ENCODE measurements around the gene OR6M1. TPM values are rescaled to one million over a fixed set of nuclear protein-coding genes. Genes with fewer than 3 reads are reported as not detected.

The OR6M1 gene, protein sequence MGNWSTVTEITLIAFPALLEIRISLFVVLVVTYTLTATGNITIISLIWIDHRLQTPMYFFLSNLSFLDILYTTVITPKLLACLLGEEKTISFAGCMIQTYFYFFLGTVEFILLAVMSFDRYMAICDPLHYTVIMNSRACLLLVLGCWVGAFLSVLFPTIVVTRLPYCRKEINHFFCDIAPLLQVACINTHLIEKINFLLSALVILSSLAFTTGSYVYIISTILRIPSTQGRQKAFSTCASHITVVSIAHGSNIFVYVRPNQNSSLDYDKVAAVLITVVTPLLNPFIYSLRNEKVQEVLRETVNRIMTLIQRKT
- polyA plus RNA-seq (2013) = not detected in 2 replicates

DNA sequence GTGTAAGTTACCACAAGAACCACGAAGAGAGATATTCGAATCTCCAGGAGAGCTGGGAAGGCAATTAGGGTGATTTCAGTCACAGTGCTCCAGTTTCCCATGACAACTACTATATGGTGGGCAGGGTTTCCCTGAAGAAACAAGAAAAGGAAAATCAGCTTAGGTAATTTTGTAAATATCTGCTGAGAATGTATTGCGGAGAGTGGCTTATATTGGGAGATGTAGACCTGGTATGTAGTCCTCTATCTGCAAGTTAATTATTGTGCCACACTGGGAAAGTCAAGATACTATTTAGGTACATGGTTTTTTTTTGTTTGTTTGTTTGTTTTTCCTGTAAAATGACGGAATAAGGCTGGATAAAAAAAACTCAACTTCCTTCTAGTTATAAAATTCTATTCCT, at the start of gene OR6M1:
Gene OR6M1, minus strand, starts transcription at position 101 of the 400 bp plus-strand sequence. Its CDS starts 0 bp downstream, at position 101.
- no peak within 1 kb of the TSS for H4K12ac ChIP-seq (ENCODE audit: low read depth, low read length)
- no peaks in the 10 kb centered on the region for H3K9me3 ChIP-seq (ENCODE audit: insufficient read depth, low read depth, low read length)
- H4K91ac ChIP-seq (ENCODE audit: low read depth, low read length) = no peak within 1 kb of the TSS
- no peak within 1 kb of the TSS for H3K14ac ChIP-seq (ENCODE audit: low read length)
- no peak within 1 kb of the TSS for H4K8ac ChIP-seq (ENCODE audit: low read depth, low read length)
- no peak within 1 kb of the TSS for H3K9ac ChIP-seq (ENCODE audit: low read length)
- no peak within 1 kb of the TSS for H2BK120ac ChIP-seq (ENCODE audit: insufficient read depth, low read length, poor library complexity)
- no peak within 1 kb of the TSS for H3K23ac ChIP-seq (ENCODE audit: low read length)
- H2AK5ac ChIP-seq (ENCODE audit: low read length) = no peak within 1 kb of the TSS
- H3K79me2 ChIP-seq (ENCODE audit: control insufficient read depth, insufficient read depth, low read length, poor library complexity) = no peaks in the 10 kb centered on the region
- H2BK5ac ChIP-seq (ENCODE audit: low read depth, low read length, poor library complexity) = no peak within 1 kb of the TSS
- no peaks in the 10 kb centered on the region for H3K4me1 ChIP-seq (ENCODE audit: control insufficient read depth in 1 of 2, insufficient read depth in 2 of 2, low read length in 2 of 2)
- WGBS (ENCODE audit: extremely low coverage, insufficient coverage, insufficient read length) = no CpG with 5 or more reads among the region's 4 CpGs
- H3K36me3 ChIP-seq (ENCODE audit: control insufficient read depth in 1 of 2, insufficient read depth in 2 of 2, low read length in 2 of 2) = no peaks in the 10 kb centered on the region
- H2AFZ ChIP-seq (ENCODE audit: insufficient read depth, low read length, poor library complexity) = no peak within 1 kb of the TSS
- DNase-seq = no peak
- H3K4me2 ChIP-seq (ENCODE audit: low read length) = no peak within 1 kb of the TSS
- H3K79me1 ChIP-seq (ENCODE audit: low read length) = no peaks in the 10 kb centered on the region
- no peak within 1 kb of the TSS for H3K27ac ChIP-seq (ENCODE audit: low read depth, low read length)
- no peak within 1 kb of the TSS for H3K18ac ChIP-seq (ENCODE audit: low read length)
- H3K4ac ChIP-seq (ENCODE audit: low read depth, low read length) = no peak within 1 kb of the TSS
- H3K27me3 ChIP-seq (ENCODE audit: insufficient read depth, low read length) = no peaks in the 10 kb centered on the region
- H2BK12ac ChIP-seq (ENCODE audit: low read length) = no peak within 1 kb of the TSS
- H3K4me3 ChIP-seq (ENCODE audit: low read depth, low read length) = no peak within 1 kb of the TSS

DNA sequence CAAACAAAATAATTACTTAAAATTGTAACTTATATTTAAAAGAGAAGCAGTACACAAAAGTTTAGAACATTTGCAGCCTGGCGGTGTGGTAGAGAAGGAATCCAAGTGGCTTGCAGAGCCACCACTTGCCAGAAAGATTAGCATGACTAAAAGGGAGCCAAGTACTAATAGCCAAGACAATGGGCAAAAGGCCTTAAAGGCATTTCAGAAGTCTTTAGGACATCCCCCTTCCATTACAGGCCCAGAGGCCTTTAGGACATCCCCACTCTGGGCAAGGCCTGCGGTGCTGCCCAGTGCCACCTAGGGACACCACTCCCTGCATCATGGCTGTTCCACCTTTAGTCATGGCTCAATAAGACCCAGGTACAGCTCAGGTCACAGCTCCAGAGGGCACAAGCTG, 46.9 kb upstream of the OR6M1 start:
- no peak overlapping the region for H3K27ac ChIP-seq (ENCODE audit: low read depth, low read length)
- DNase-seq = no peak
- H3K27me3 ChIP-seq (ENCODE audit: insufficient read depth, low read length) = no peaks in the 10 kb centered on the region
- no peak overlapping the region for H3K4me2 ChIP-seq (ENCODE audit: low read length)
- no peak overlapping the region for H2AK5ac ChIP-seq (ENCODE audit: low read length)
- no peak overlapping the region for H2BK120ac ChIP-seq (ENCODE audit: insufficient read depth, low read length, poor library complexity)
- no peak overlapping the region for H4K8ac ChIP-seq (ENCODE audit: low read depth, low read length)
- H3K23ac ChIP-seq (ENCODE audit: low read length) = no peak overlapping the region
- no peaks in the 10 kb centered on the region for H3K4me1 ChIP-seq (ENCODE audit: control insufficient read depth in 1 of 2, insufficient read depth in 2 of 2, low read length in 2 of 2)
- no peak overlapping the region for H4K91ac ChIP-seq (ENCODE audit: low read depth, low read length)
- H3K36me3 ChIP-seq (ENCODE audit: control insufficient read depth in 1 of 2, insufficient read depth in 2 of 2, low read length in 2 of 2) = no peaks in the 10 kb centered on the region
- H3K79me1 ChIP-seq (ENCODE audit: low read length) = no peaks in the 10 kb centered on the region
- H3K4me3 ChIP-seq (ENCODE audit: low read depth, low read length) = no peak overlapping the region
- H3K9me3 ChIP-seq (ENCODE audit: insufficient read depth, low read depth, low read length) = peaks cover 5% of the 10 kb centered on the region
- H3K14ac ChIP-seq (ENCODE audit: low read length) = no peak overlapping the region
- no peak overlapping the region for H3K18ac ChIP-seq (ENCODE audit: low read length)
- no CpG with 5 or more reads among the region's 2 CpGs for WGBS (ENCODE audit: extremely low coverage, insufficient coverage, insufficient read length)
- no peak overlapping the region for H2BK5ac ChIP-seq (ENCODE audit: low read depth, low read length, poor library complexity)
- no peak overlapping the region for H2AFZ ChIP-seq (ENCODE audit: insufficient read depth, low read length, poor library complexity)
- H4K12ac ChIP-seq (ENCODE audit: low read depth, low read length) = no peak overlapping the region
- no peak overlapping the region for H3K9ac ChIP-seq (ENCODE audit: low read length)
- H2BK12ac ChIP-seq (ENCODE audit: low read length) = no peak overlapping the region
- no peaks in the 10 kb centered on the region for H3K79me2 ChIP-seq (ENCODE audit: control insufficient read depth, insufficient read depth, low read length, poor library complexity)
- no peak overlapping the region for H3K4ac ChIP-seq (ENCODE audit: low read depth, low read length)

DNA sequence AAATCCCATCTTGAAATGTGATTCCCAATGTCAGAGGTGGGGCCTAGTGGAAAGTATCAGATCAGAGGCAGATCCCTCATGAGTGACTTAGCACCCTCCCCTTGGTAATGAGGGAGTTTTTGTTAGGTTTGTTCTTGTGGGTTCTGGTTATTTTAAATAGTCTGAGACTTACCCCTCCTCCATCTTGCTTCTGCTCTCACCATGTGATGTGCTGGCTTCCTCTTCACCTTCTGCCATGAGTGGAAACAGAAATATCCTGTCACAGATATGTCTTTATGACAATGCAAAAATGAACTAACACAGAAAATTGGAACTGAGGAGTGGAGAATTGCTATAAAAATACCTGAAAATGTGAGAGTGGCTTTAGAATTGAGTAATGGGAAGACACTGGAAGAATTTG, 46.2 kb upstream of the OR6M1 start:
- H2AK5ac ChIP-seq (ENCODE audit: low read length) = no peak overlapping the region
- H2BK120ac ChIP-seq (ENCODE audit: insufficient read depth, low read length, poor library complexity) = no peak overlapping the region
- H3K23ac ChIP-seq (ENCODE audit: low read length) = no peak overlapping the region
- H2BK5ac ChIP-seq (ENCODE audit: low read depth, low read length, poor library complexity) = no peak overlapping the region
- H3K27me3 ChIP-seq (ENCODE audit: insufficient read depth, low read length) = no peaks in the 10 kb centered on the region
- no peaks in the 10 kb centered on the region for H3K36me3 ChIP-seq (ENCODE audit: control insufficient read depth in 1 of 2, insufficient read depth in 2 of 2, low read length in 2 of 2)
- H2BK12ac ChIP-seq (ENCODE audit: low read length) = no peak overlapping the region
- no peak overlapping the region for H4K8ac ChIP-seq (ENCODE audit: low read depth, low read length)
- no peaks in the 10 kb centered on the region for H3K79me2 ChIP-seq (ENCODE audit: control insufficient read depth, insufficient read depth, low read length, poor library complexity)
- DNase-seq = no peak
- H3K4me3 ChIP-seq (ENCODE audit: low read depth, low read length) = no peak overlapping the region
- no peak overlapping the region for H3K27ac ChIP-seq (ENCODE audit: low read depth, low read length)
- no peak overlapping the region for H3K18ac ChIP-seq (ENCODE audit: low read length)
- H3K9me3 ChIP-seq (ENCODE audit: insufficient read depth, low read depth, low read length) = peaks cover 5% of the 10 kb centered on the region
- H3K4me2 ChIP-seq (ENCODE audit: low read length) = no peak overlapping the region
- no peak overlapping the region for H2AFZ ChIP-seq (ENCODE audit: insufficient read depth, low read length, poor library complexity)
- H3K9ac ChIP-seq (ENCODE audit: low read length) = no peak overlapping the region
- H4K91ac ChIP-seq (ENCODE audit: low read depth, low read length) = no peak overlapping the region
- no peak overlapping the region for H3K14ac ChIP-seq (ENCODE audit: low read length)
- H3K4me1 ChIP-seq (ENCODE audit: control insufficient read depth in 1 of 2, insufficient read depth in 2 of 2, low read length in 2 of 2) = no peaks in the 10 kb centered on the region
- H4K12ac ChIP-seq (ENCODE audit: low read depth, low read length) = no peak overlapping the region
- no peaks in the 10 kb centered on the region for H3K79me1 ChIP-seq (ENCODE audit: low read length)
- H3K4ac ChIP-seq (ENCODE audit: low read depth, low read length) = no peak overlapping the region

DNA sequence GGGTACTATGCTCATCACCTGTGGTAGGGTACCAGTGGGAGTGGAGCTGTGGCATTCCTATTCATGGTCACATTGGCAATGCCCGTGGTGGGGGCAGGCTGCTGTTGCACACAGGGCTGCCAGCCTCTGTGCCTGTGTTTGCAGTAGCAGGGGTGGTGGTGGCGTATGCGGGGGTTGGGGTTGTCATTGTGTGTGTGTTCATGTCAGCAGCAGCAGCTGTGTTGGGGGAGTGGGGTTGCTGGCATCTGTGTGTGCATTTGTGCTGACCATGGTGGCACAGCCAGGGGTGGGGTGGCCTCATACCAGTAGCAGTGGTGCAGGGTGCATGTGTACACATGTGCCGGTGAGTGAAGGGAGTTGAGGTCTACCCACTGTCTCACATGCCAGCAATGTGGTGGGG, 45.0 kb upstream of the OR6M1 start:
- H2AFZ ChIP-seq (ENCODE audit: insufficient read depth, low read length, poor library complexity) = no peak overlapping the region
- no peak overlapping the region for H2BK5ac ChIP-seq (ENCODE audit: low read depth, low read length, poor library complexity)
- no peak overlapping the region for H3K4me3 ChIP-seq (ENCODE audit: low read depth, low read length)
- H4K8ac ChIP-seq (ENCODE audit: low read depth, low read length) = no peak overlapping the region
- no peak overlapping the region for H2BK120ac ChIP-seq (ENCODE audit: insufficient read depth, low read length, poor library complexity)
- H3K9ac ChIP-seq (ENCODE audit: low read length) = no peak overlapping the region
- H4K12ac ChIP-seq (ENCODE audit: low read depth, low read length) = no peak overlapping the region
- H3K4me2 ChIP-seq (ENCODE audit: low read length) = no peak overlapping the region
- H3K27ac ChIP-seq (ENCODE audit: low read depth, low read length) = no peak overlapping the region
- no peak overlapping the region for H3K14ac ChIP-seq (ENCODE audit: low read length)
- H4K91ac ChIP-seq (ENCODE audit: low read depth, low read length) = no peak overlapping the region
- H3K4ac ChIP-seq (ENCODE audit: low read depth, low read length) = no peak overlapping the region
- no peaks in the 10 kb centered on the region for H3K36me3 ChIP-seq (ENCODE audit: control insufficient read depth in 1 of 2, insufficient read depth in 2 of 2, low read length in 2 of 2)
- H3K4me1 ChIP-seq (ENCODE audit: control insufficient read depth in 1 of 2, insufficient read depth in 2 of 2, low read length in 2 of 2) = no peaks in the 10 kb centered on the region
- H2AK5ac ChIP-seq (ENCODE audit: low read length) = no peak overlapping the region
- no peak overlapping the region for H3K18ac ChIP-seq (ENCODE audit: low read length)
- H3K23ac ChIP-seq (ENCODE audit: low read length) = no peak overlapping the region
- WGBS (ENCODE audit: extremely low coverage, insufficient coverage, insufficient read length) = no CpG with 5 or more reads among the region's 4 CpGs
- no peaks in the 10 kb centered on the region for H3K27me3 ChIP-seq (ENCODE audit: insufficient read depth, low read length)
- H3K79me1 ChIP-seq (ENCODE audit: low read length) = no peaks in the 10 kb centered on the region
- DNase-seq = no peak
- H3K79me2 ChIP-seq (ENCODE audit: control insufficient read depth, insufficient read depth, low read length, poor library complexity) = no peaks in the 10 kb centered on the region
- no peak overlapping the region for H2BK12ac ChIP-seq (ENCODE audit: low read length)
- peaks cover 5% of the 10 kb centered on the region for H3K9me3 ChIP-seq (ENCODE audit: insufficient read depth, low read depth, low read length)
